Fibroblast of upper back skin (primary cell): Measurements from ENCODE around the gene DCLK1.

Experiments used
- DNase-seq: peaks from one replicate; pipeline ENCODE4 v3.0.0-alpha.2; 2013

Gene DCLK1

GRCh38 chr13:35936246-35936978 lies 194.8 kb downstream of the DCLK1 start:
- no peak for DNase-seq

GRCh38 chr13:35930665-35931631 lies 200.2 kb downstream of the DCLK1 start:
- no peak for DNase-seq

- peak; percentile 43 for DNase-seq
Observed at GRCh38 chr13:35927567-35928021, 203.6 kb downstream of the DCLK1 start.

- DNase-seq = no peak
Observed at GRCh38 chr13:35926859-35927530, 204.2 kb downstream of the DCLK1 start.

- DNase-seq = peak; percentile 25
Observed at GRCh38 chr13:35925669-35926068, 205.5 kb downstream of the DCLK1 start.

GRCh38 chr13:35923347-35923746 lies 207.8 kb downstream of the DCLK1 start:
- DNase-seq = peak; percentile 56

- no peak for DNase-seq
Observed at GRCh38 chr13:35920816-35921215, 210.4 kb downstream of the DCLK1 start.

GRCh38 chr13:35917942-35918645 lies 213.1 kb downstream of the DCLK1 start:
- DNase-seq = peak; percentile 19

GRCh38 chr13:35917252-35917941 lies 213.8 kb downstream of the DCLK1 start:
- no peak for DNase-seq

- DNase-seq = no peak
Observed at GRCh38 chr13:35916146-35916545, 215.0 kb downstream of the DCLK1 start.

GRCh38 chr13:35914662-35915061 lies 216.5 kb downstream of the DCLK1 start:
- DNase-seq = peak; percentile 28

- DNase-seq = no peak
Observed at GRCh38 chr13:35912841-35913240, 218.3 kb downstream of the DCLK1 start.

GRCh38 chr13:35909837-35910540 lies 221.2 kb downstream of the DCLK1 start:
- no peak for DNase-seq

- no peak for DNase-seq
Observed at GRCh38 chr13:35909091-35909490, 222.1 kb downstream of the DCLK1 start.

- no peak for DNase-seq
Observed at GRCh38 chr13:35908226-35908625, 223.0 kb downstream of the DCLK1 start.

GRCh38 chr13:35906636-35907035 lies 224.5 kb downstream of the DCLK1 start:
- DNase-seq = no peak

GRCh38 chr13:35903075-35903474 lies 228.1 kb downstream of the DCLK1 start:
- no peak for DNase-seq

GRCh38 chr13:35898041-35898440 lies 233.1 kb downstream of the DCLK1 start:
- DNase-seq = no peak

GRCh38 chr13:35894636-35895035 lies 236.5 kb downstream of the DCLK1 start:
- peak; percentile 12 for DNase-seq

- DNase-seq = no peak
Observed at GRCh38 chr13:35892837-35893814, 238.1 kb downstream of the DCLK1 start.
